Osteocyte (in vitro differentiated cells): Measurements from ENCODE around the gene BASP1. TPM values are rescaled to one million over a fixed set of nuclear protein-coding genes. Genes with fewer than 3 reads are reported as not detected.
A peak's percentile ranks its signal among the peaks of the same experiment; 100 is the strongest.

Experiments
- DNase-seq: peaks from one replicate; pipeline ENCODE4 v3.0.0; 2021; ENCODE audit warnings: mixed read lengths; ENCODE audit not compliant: unreplicated experiment; ENCODE audit errors: extremely low spot score
- H3K27ac Mint-ChIP-seq: one replicate; pipeline ENCODE4 v1.8.0; 2021; ENCODE audit warnings: mild to moderate bottlenecking, mixed read lengths; ENCODE audit not compliant: unreplicated experiment
- H3K27me3 Mint-ChIP-seq: one replicate; pipeline ENCODE4 v1.8.0; 2021; ENCODE audit warnings: mixed read lengths; ENCODE audit not compliant: unreplicated experiment
- H3K36me3 Mint-ChIP-seq: one replicate; pipeline ENCODE4 v1.8.0; 2021; ENCODE audit warnings: mixed read lengths; ENCODE audit not compliant: unreplicated experiment
- H3K4me1 Mint-ChIP-seq: one replicate; pipeline ENCODE4 v1.8.0; 2021; ENCODE audit warnings: mixed read lengths; ENCODE audit not compliant: unreplicated experiment
- H3K4me3 Mint-ChIP-seq: one replicate; pipeline ENCODE4 v1.8.0; 2021; ENCODE audit warnings: mild to moderate bottlenecking, moderate library complexity, mixed read lengths; ENCODE audit not compliant: unreplicated experiment
- H3K9me3 Mint-ChIP-seq: one replicate; pipeline ENCODE4 v1.8.0; 2021; ENCODE audit warnings: mixed read lengths; ENCODE audit not compliant: unreplicated experiment
- CTCF ChIP-seq: fragments of 200-600 bp; sonication (generic); IDR thresholded peaks from 2 replicates; pipeline ENCODE4 v1.5.0; 2021; ENCODE audit warnings: antibody characterized with exemption, mild to moderate bottlenecking, moderate library complexity
- total RNA-seq: library from RNA; stranded (reverse); gene quantifications from 2 replicates; pipeline ENCODE4 v1.2.1, GENCODE V29; 2021

BASP1 gene
- total RNA-seq, 1 donor from 2014 or later = 212 TPM

- Mint-ChIP-seq H3K27ac (peak overlapping the region; percentile 85), H3K27me3 (no peaks in the 10 kb centered on the region), H3K9me3 (no peaks in the 10 kb centered on the region), H3K36me3 (peaks cover 14% of the 10 kb centered on the region), H3K4me3 (peak overlapping the region; percentile 45), H3K4me1 (peaks cover 73% of the 10 kb centered on the region)
- DNase-seq = no peak
- no peak for TF ChIP-seq CTCF
Observed at GRCh38 chr5:17221843-17222636, 4.6 kb downstream of the BASP1 start.

DNA sequence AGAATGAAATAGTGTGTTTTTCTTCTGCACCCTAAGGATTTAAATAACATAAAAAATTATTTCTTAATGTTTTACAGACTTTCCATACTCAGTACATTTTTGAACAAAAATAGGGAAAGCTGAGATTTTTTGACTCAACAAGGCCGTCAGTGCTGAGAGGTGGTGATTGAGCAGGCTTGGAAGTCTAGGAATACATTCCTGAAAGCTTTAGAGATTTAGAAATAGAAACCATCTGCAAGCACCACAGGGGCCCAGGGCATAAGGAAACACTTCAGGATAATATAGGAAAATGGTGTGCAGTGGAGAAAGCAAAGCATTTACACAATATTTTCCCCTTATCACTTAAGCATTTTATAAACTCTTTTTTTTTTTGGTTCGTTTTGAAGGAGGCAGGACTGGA lies 5.2 kb downstream of the BASP1 start:
- DNase-seq = no peak
- TF ChIP-seq CTCF = no peak
- Mint-ChIP-seq H3K4me1 (peaks cover 74% of the 10 kb centered on the region), H3K36me3 (peaks cover 14% of the 10 kb centered on the region), H3K27me3 (no peaks in the 10 kb centered on the region), H3K27ac (peak overlapping the region; percentile 85), H3K4me3 (peak overlapping the region; percentile 45), H3K9me3 (no peaks in the 10 kb centered on the region)

- no peak for DNase-seq
- H3K4me1 Mint-ChIP-seq = peaks cover 83% of the 10 kb centered on the region
- TF ChIP-seq CTCF = no peak
- peaks cover 20% of the 10 kb centered on the region for H3K36me3 Mint-ChIP-seq
- no peaks in the 10 kb centered on the region for H3K9me3 Mint-ChIP-seq
- H3K4me3 Mint-ChIP-seq = peak overlapping the region; percentile 45
- H3K27ac Mint-ChIP-seq = peak overlapping the region; percentile 85
- H3K27me3 Mint-ChIP-seq = no peaks in the 10 kb centered on the region
Observed at GRCh38 chr5:17223367-17224185, 6.1 kb downstream of the BASP1 start.

GRCh38 chr5:17224858-17225511 lies 7.6 kb downstream of the BASP1 start:
- Mint-ChIP-seq H3K9me3 (no peaks in the 10 kb centered on the region), H3K4me3 (peak overlapping the region; percentile 20), H3K27me3 (no peaks in the 10 kb centered on the region), H3K4me1 (peaks cover 90% of the 10 kb centered on the region), H3K36me3 (peaks cover 33% of the 10 kb centered on the region), H3K27ac (peak overlapping the region; percentile 71)
- TF ChIP-seq CTCF = no peak
- no peak for DNase-seq

DNA sequence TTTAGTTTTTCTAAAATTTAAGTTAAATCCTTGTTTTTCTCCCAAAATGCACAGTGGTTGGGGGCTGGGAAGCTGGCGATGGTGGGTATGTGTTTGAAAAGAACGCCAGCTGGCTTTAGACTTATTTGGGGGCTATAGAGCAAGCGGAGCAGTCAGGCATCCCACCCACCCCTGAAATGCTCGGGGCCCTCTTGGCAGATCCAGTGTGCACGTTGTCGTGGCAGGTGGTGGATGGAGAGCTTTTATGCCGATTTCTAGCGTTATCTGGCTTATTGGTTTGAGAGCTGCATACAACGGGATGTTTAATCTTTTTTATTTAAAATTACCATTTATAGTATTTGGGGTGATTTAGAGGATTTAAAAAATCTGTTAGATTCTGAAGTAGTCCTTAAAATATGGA lies 8.1 kb downstream of the BASP1 start:
- Mint-ChIP-seq H3K27ac (peak overlapping the region; percentile 71), H3K4me1 (peaks cover 89% of the 10 kb centered on the region), H3K36me3 (peaks cover 36% of the 10 kb centered on the region), H3K27me3 (no peaks in the 10 kb centered on the region), H3K4me3 (peak overlapping the region; percentile 20), H3K9me3 (no peaks in the 10 kb centered on the region)
- no peak for TF ChIP-seq CTCF
- no peak for DNase-seq
